Measurements from ENCODE around the gene SLAMF6. TPM values are rescaled to one million over a fixed set of nuclear protein-coding genes. Genes with fewer than 3 reads are reported as not detected.
"Not testable (repeated sequence)": the region's sequence is repeated elsewhere in the genome, so short reads cannot be mapped to it uniquely, and the experiment has no call there.

The SLAMF6 gene
- total RNA-seq, 2 experiments from 2014 or later, result 25.1 to 33.7 TPM

DNA sequence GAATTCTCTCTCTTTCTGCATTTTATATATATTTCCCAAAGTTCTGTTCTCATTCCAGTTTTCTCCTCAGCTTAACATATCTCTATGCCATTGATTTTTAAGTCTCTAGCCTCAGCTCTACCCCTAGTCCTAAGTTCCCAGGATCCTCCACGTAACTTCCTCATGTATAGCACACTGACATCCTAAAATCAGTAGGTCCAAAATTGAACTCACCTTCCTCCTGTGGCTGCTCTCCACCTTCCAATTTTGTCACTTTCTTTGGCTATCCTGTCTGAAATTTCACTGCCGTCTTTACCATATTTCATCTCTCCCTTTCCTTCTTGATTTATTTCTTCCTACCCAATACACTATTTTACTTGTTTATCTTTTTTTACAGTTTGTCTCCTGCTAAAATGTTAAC lies 1.5 kb downstream of the SLAMF6 start:
- Mint-ChIP-seq H3K9me3 (peaks cover 22% of the 10 kb centered on the region), H3K27me3 (no peaks in the 10 kb centered on the region), H3K4me3 (peak overlapping the region; percentile 84), H3K27ac (peak overlapping the region; percentile 91), H3K4me1 (peaks cover 77% of the 10 kb centered on the region), H3K36me3 (ENCODE audit: low read depth) (peaks cover 49% of the 10 kb centered on the region)
- DNase-seq, result no peak
- ChIA-PET CTCF (no interaction called here), POLR2A (no interaction called here)

DNA sequence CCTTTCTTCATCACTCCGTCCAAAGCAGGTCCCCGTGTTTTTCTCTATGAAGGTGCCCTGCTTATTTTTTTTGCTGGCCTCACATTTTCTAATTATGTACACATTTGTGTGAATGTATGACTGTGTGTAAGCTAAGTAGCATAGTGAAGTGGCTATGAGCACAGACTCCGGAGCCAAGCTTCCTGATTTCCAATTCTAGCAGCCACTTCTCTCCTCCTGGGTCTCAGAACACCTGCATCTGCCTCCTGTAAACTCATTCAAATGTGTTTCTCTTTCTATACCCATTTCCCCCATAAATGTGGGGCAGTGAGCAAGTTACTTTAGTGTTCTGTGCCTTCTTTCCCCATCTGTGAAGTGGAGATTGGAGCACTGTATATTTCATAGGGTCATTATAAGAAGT lies 2.1 kb downstream of the SLAMF6 start:
- peaks cover 50% of the 10 kb centered on the region for H3K36me3 Mint-ChIP-seq (ENCODE audit: low read depth)
- ChIA-PET POLR2A (no interaction called here), CTCF (no interaction called here)
- no peak for DNase-seq
- H3K27me3 Mint-ChIP-seq, result no peaks in the 10 kb centered on the region
- peak overlapping the region; percentile 84 for H3K4me3 Mint-ChIP-seq
- H3K27ac Mint-ChIP-seq, result peak overlapping the region; percentile 91
- peaks cover 22% of the 10 kb centered on the region for H3K9me3 Mint-ChIP-seq
- peaks cover 82% of the 10 kb centered on the region for H3K4me1 Mint-ChIP-seq

DNA sequence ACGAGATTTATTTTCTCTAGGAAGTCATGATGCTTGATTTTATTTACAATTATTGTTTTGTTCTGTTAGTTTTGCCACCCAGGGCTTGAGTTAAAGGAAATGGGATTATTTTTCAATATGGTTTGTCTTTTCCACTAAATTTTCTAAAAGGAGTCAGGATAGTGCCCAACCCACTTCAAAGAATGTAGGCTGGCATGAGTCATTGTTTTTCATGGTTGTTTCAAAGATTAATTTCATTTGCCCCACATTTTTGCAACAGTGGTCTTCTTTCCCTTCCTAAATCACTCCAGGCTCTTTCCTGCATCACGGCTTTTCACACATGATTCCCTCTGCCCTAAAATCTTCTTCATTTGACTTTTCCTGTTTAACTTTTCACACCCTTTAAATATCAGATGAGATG lies 2.5 kb downstream of the SLAMF6 start:
- Mint-ChIP-seq H3K27me3 (no peaks in the 10 kb centered on the region), H3K4me3 (peak overlapping the region; percentile 84), H3K36me3 (ENCODE audit: low read depth) (peaks cover 52% of the 10 kb centered on the region), H3K9me3 (peaks cover 22% of the 10 kb centered on the region), H3K4me1 (peaks cover 87% of the 10 kb centered on the region), H3K27ac (peak overlapping the region; percentile 91)
- DNase-seq, result no peak
- ChIA-PET POLR2A (interaction anchor here (1.0 kb wide), 1 partner anchor 69 kb away, joined by 3 read pairs; no protein-coding TSS in a partner anchor), CTCF (no interaction called here)

DNA sequence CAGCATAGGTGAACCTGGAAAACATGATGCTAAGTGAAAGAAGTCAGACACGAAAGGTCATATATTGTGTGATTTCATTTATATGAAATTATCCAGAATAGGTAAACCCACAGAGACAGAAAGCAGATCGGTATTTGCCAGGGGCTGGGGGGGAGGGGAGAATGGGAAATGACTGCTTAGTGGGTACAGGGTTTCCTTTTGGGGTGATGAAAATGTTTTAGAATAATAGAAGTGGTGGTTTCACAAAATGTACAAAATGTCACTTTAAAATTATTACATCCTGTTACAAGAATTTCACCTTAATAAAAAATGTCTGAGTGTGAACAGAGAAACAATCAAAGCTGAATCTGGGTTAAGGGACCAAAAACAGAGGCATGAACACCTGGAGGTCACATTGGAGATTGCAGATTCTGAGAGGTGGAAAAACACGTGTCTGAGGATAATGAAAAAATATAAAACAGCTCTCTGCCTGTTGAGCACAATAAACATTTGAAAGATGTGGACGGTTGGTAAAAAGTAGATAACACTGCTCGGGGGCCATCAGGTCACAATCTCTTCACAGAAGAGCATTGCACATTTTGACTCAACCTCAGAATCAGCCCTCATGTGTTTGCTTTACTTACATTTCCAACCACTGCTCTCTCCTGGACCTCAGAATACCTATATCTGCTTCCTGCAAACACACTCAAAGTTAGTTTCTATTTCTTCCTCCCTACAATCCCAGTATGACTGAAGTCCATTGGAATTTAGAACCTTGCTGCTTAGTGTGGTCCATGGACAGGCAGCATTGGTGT lies 3.2 kb downstream of the SLAMF6 start:
- ChIA-PET POLR2A (interaction anchor here (1.0 kb wide), 1 partner anchor 68 kb away, joined by 3 read pairs; no protein-coding TSS in a partner anchor), CTCF (interaction anchor here (0.8 kb wide), 1 partner anchor 10 kb away, joined by 4 read pairs; no protein-coding TSS in a partner anchor)
- Mint-ChIP-seq H3K9me3 (peaks cover 24% of the 10 kb centered on the region), H3K27ac (peak overlapping the region; percentile 91), H3K36me3 (ENCODE audit: low read depth) (peaks cover 52% of the 10 kb centered on the region), H3K4me3 (peak overlapping the region; percentile 84), H3K27me3 (no peaks in the 10 kb centered on the region), H3K4me1 (peaks cover 93% of the 10 kb centered on the region)
- DNase-seq, result peak; percentile 43

DNA sequence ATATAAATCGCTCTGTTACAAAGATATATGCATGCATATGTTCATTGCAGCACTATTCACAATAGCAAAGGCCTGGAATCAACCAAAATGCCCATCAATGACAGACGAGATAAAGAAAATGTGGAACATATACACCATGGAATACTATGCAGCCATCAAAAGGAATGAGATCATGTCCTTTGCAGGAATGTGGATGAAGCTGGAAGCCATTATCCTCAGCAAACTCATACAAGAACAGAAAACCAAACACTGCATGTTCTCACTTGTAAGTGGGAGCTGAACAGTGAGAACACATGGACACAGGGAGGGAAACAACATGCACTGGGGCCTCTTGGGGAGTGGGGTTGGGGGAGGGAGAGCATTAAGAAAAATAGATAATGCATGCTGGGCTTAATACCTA lies 5.5 kb downstream of the SLAMF6 start:
- CTCF ChIA-PET, POLR2A ChIA-PET, H3K4me3 Mint-ChIP-seq, H3K27ac Mint-ChIP-seq, H3K27me3 Mint-ChIP-seq, DNase-seq: not testable (repeated sequence)
- peaks cover 71% of the 10 kb centered on the region for H3K36me3 Mint-ChIP-seq (ENCODE audit: low read depth)
- peaks cover 84% of the 10 kb centered on the region for H3K4me1 Mint-ChIP-seq
- H3K9me3 Mint-ChIP-seq, result peaks cover 40% of the 10 kb centered on the region

DNA sequence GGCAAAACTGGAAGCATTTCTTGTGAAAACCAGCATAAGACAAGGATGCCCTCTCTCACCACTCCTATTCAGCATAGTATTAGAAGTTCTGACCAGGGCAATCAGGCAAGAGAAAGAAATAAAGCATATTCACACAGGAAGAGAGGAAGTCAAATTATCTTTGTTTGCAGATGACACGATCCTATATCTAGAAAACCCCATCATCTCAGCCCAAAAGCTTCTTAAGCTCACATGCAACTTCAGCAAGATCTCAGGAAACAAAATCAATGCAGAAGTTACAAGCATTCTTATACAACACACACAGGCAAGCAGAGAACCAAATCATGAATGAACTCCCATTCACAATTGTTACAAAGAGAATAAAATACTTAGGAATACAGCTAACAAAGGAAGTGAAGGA lies 7.1 kb downstream of the SLAMF6 start:
- not testable (repeated sequence) for H3K27ac Mint-ChIP-seq, DNase-seq, H3K4me3 Mint-ChIP-seq, H3K27me3 Mint-ChIP-seq
- H3K9me3 Mint-ChIP-seq, result peaks cover 46% of the 10 kb centered on the region
- peaks cover 68% of the 10 kb centered on the region for H3K4me1 Mint-ChIP-seq
- peaks cover 78% of the 10 kb centered on the region for H3K36me3 Mint-ChIP-seq (ENCODE audit: low read depth)
- ChIA-PET CTCF (interaction anchor here (1.2 to 1.5 kb wide), 3 partner anchors 15 to 43 kb away, joined by 3 to 5 read pairs (median 4); no protein-coding TSS in a partner anchor), POLR2A (interaction anchor here (0.6 to 0.9 kb wide), 2 partner anchors 28 to 78 kb away, joined by 3 read pairs; no protein-coding TSS in a partner anchor)

DNA sequence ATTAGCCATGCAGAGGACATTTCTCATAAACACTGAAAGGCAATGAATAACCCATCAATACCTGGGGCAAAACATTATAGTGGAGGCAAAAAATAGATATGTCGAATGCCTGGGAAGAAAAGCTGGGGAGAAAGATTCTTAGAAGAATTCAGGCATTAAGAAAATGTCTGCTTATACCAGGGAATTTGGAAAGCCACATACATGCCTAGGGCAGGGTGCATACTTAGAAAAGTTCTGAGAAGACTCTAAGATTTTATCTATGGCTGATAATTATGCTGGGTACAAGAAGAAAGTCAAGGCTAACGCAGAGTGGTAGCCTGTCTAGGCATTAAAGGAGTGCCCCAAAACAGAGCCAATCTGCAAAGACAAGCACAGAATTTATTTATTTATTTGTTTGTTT lies 18.4 kb downstream of the SLAMF6 start:
- no peaks in the 10 kb centered on the region for H3K27me3 Mint-ChIP-seq
- ChIA-PET CTCF (no interaction called here), POLR2A (no interaction called here)
- H3K4me1 Mint-ChIP-seq, result no peaks in the 10 kb centered on the region
- peaks cover 62% of the 10 kb centered on the region for H3K9me3 Mint-ChIP-seq
- H3K4me3 Mint-ChIP-seq, result no peak overlapping the region
- DNase-seq, result no peak
- H3K36me3 Mint-ChIP-seq (ENCODE audit: low read depth), result peaks cover 86% of the 10 kb centered on the region
- no peak overlapping the region for H3K27ac Mint-ChIP-seq

DNA sequence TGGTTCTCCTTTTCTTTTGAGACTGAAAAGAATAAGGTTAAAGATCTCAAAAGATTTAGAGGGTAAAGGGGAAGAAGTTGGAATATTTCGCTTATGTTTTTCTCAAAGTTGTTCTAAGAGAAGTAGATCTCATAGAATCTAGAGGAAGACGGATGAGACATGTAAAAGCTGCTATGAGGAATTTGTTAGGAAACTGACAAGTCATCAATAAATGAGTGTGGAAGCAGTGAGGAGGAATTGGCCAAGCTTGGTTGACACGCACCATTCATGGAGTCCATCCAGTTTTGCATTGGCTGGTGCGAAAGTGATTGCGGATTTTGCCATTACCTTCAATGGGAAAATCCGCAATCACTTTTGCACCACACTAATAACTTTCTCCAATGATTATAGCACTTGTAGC lies 20.0 kb downstream of the SLAMF6 start:
- Mint-ChIP-seq H3K36me3 (ENCODE audit: low read depth) (peaks cover 86% of the 10 kb centered on the region), H3K27ac (no peak overlapping the region), H3K9me3 (peaks cover 63% of the 10 kb centered on the region), H3K27me3 (no peaks in the 10 kb centered on the region), H3K4me1 (peaks cover 1% of the 10 kb centered on the region), H3K4me3 (no peak overlapping the region)
- ChIA-PET CTCF (no interaction called here), POLR2A (no interaction called here)
- no peak for DNase-seq

DNA sequence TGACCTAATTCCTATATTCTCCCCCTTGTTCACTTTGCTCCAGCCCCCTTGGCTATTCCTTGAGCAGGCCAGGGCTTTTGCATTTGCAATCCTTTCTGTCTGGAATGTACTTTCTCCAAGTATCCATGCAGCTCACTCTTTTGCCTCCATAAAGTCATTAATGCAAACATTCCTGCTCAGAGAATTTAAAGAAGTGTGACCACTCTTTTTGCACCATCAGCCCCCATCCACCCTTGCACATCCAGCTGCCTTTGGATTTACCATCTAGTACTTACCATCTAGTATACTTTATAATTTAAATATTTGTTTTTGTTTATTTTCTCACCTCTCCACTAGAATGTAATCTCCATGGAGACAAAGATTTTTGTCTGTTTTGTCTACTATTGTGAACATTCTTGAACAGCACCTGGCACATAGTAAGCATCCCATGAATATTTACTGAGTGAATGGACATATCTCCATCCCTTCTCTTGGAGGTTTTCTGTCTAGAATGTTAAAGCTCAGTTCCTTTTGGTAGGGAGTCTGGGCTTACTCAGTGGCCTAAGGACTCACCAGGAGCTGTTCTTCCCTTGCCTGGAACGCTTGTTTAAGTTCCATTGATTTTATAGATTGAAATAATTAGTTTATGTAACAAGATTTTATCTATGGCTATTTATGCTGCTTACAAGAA lies 22.6 kb downstream of the SLAMF6 start:
- POLR2A ChIA-PET, result no interaction called here
- Mint-ChIP-seq H3K4me3 (no peak overlapping the region), H3K27ac (no peak overlapping the region), H3K36me3 (ENCODE audit: low read depth) (peaks cover 72% of the 10 kb centered on the region), H3K9me3 (peaks cover 41% of the 10 kb centered on the region), H3K4me1 (peaks cover 1% of the 10 kb centered on the region), H3K27me3 (no peaks in the 10 kb centered on the region)
- DNase-seq, result no peak
- CTCF ChIA-PET, result interaction anchor here (0.5 to 2.5 kb wide), 3 partner anchors 12 to 149 kb away, joined by 3 to 6 read pairs (median 3); no protein-coding TSS in a partner anchor

DNA sequence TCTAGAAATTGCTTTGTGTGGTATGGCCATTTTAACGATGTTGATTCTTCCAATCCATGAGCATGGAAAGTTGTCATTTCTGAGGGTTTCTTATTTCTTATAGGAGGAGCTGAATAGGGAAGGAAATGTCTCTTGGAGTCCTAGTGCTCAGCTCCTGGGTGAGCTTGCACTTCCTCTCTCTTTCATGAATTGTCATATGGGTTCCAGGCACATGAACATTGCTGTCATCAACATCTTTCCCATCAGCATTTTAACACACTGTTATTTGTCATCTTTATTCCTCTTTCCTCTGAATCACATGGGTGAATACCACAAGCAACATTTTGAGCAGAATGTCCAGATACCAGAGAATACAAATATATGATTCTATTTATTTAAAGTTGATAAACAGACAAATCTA lies 23.4 kb downstream of the SLAMF6 start:
- CTCF ChIA-PET, result interaction anchor here (0.5 to 2.5 kb wide), 6 partner anchors 13 to 148 kb away, joined by 3 to 6 read pairs (median 4); no protein-coding TSS in a partner anchor
- Mint-ChIP-seq H3K27me3 (no peaks in the 10 kb centered on the region), H3K4me3 (no peak overlapping the region), H3K27ac (no peak overlapping the region), H3K9me3 (peaks cover 41% of the 10 kb centered on the region), H3K4me1 (peaks cover 1% of the 10 kb centered on the region), H3K36me3 (ENCODE audit: low read depth) (peaks cover 75% of the 10 kb centered on the region)
- no peak for DNase-seq
- POLR2A ChIA-PET, result no interaction called here

DNA sequence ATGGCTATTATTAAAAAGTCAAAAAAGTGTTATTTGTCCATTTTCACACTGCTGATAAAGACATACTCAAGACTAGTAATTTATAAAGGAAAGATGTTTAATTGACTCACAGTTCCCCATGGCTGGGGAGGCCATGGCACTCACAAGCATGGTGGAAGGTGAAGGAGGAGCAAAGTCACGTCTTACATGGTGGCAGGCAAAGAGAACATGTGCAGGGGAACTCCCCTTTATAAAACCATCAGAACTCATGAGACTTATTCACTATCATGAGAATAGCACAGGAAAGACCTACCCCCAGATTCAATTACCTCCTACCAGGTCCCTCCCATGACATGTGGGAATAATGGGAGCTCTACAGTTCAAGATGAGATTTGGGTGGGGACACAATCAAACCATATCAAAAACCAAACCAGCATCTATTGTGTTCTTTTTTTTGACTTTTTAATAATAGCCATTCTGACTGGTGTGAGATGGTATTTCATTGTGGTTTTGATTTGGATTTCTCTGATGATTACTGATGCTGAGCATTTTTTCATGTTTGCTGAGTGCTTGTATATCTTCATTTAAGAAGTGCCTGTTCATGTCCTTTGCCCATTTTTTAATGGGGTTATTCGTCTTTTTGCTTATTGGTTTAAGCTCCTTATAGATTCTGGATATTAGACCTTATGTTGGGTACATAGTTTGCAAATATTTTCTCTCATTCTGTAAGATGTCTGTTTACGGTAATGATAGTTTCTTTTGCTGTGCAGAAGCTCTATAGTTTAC lies 24.6 kb downstream of the SLAMF6 start:
- CTCF ChIA-PET, result interaction anchor here (0.7 to 1.1 kb wide), 3 partner anchors 15 to 70 kb away, joined by 3 to 5 read pairs (median 3); no protein-coding TSS in a partner anchor
- H3K9me3 Mint-ChIP-seq, result peaks cover 40% of the 10 kb centered on the region
- H3K4me1 Mint-ChIP-seq, POLR2A ChIA-PET, H3K27me3 Mint-ChIP-seq, H3K4me3 Mint-ChIP-seq, H3K27ac Mint-ChIP-seq, DNase-seq: not testable (repeated sequence)
- peaks cover 69% of the 10 kb centered on the region for H3K36me3 Mint-ChIP-seq (ENCODE audit: low read depth)

DNA sequence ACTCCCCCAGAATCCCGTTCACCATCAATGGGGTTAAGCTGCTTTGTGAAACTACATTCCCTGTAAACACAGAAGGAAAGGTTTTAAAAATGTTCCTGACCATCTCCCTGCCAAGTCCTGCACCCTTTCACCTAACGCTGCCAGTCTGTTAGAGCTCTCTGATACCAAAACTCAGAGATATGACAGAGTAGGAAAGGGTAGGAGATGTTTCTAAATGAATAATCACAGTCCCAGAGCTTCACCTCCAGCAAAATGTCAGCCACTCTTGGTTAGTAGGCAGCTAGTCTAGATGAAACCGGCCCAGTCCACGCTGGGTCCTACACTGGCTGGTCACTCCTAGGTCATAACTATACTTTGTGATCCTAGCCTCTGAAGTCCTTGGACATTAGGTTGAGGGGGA lies 26.7 kb downstream of the SLAMF6 start:
- H3K36me3 Mint-ChIP-seq (ENCODE audit: low read depth), result peaks cover 53% of the 10 kb centered on the region
- H3K4me1 Mint-ChIP-seq, result peaks cover 1% of the 10 kb centered on the region
- DNase-seq, result no peak
- POLR2A ChIA-PET, result no interaction called here
- no peaks in the 10 kb centered on the region for H3K27me3 Mint-ChIP-seq
- CTCF ChIA-PET, result interaction anchor here (1.1 to 1.8 kb wide), 2 partner anchors 11 to 108 kb away, joined by 3 to 6 read pairs; no protein-coding TSS in a partner anchor
- no peak overlapping the region for H3K4me3 Mint-ChIP-seq
- H3K9me3 Mint-ChIP-seq, result peaks cover 24% of the 10 kb centered on the region
- H3K27ac Mint-ChIP-seq, result no peak overlapping the region

Data from activated CD4-positive, alpha-beta T cell treated with anti-CD3 and anti-CD28 coated beads, Interleukin-2, amount 10 ng/mL, durations not matched to agents 7 days and 5 days (primary cell).